Activated T-cell treated with anti-CD3 and anti-CD28 coated beads, Interleukin-2, amount 50 U/mL, for 48 hours (primary cell): ENCODE results near the gene CAPN1.
"Not testable (repeated sequence)": the region's sequence is repeated elsewhere in the genome, so short reads cannot be mapped to it uniquely, and the experiment has no call there.

Experiments used
- DNase-seq, 2 experiments: peaks; one replicate each; pipeline ENCODE4 v3.0.0-alpha.2; 2020

CAPN1 gene

DNA sequence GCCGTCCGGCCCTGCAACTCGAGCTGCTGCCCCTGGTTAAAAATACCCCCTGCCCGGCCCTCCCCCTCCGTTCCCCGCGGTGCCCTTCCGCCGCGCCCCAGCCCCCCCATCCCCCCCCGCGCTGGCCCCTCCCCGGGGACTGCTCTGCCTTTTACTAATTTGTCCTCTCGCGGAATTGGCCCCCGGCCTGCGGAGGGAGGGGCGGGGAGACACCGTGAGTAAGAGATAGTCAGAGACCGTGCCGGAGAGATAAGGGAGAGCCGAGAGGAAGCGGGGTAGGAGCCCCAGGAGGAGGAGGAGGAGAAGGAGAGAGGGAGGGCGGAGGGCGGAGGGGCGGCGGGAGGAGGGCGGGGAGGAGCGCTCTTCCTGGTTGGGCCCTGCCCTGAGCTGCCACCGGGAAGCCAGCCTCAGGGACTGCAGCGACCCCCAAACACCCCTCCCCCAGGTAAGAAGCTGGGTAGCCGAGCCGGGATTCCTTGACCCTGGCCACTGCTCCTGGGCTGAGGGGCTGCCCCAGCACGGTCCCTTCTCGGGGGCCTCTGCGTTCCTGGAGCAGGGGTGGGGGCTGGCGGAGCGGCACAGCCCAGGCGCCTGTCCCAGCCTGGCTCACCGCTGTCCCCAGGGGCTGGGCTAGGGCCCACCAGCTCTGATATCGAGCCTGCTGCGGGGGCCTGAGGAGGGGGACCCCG lies at the start of gene CAPN1:
TSS of gene CAPN1 (plus strand) at position 360 of the 689 bp plus-strand sequence. CDS start 774 bp downstream, outside the sequence.
- DNase-seq, result peak; percentile 86 to 87

DNA sequence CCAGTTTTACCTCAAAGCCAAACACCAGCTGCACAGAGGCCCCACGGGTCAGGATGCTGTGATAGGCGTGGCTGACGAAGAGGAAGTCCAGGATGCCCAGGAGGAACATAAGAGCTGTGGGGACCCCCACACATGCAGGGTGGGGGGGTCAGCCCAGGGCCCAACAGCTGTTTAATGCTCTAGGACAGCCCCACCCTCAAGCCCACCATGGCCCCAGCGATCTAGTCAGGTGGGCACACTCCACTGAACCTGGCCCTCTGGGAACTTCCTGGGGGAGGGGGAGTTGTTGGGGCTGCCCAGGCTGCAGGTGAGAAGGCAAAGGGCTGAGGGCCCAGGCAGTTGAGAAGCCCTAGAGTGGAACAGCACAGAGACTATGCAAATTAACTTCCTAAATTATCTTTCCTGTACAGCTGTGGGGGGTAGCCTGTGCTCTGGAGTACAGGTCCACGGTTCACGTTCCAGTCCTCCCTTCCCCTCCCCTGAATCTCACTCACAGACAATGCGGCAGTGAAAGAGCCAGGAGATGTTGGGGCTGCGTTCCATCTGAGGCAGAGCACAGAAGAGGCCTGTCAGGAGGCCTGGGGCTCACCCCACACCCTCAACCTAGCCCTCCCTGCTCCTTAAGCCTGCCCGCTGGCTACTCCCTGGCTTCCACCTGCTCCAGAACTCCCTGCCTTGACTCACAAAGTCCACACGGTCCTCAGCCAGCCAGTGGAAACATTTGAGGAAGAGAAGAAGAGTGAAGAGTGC lies 49.3 kb upstream of the CAPN1 start:
- no peak for DNase-seq

DNA sequence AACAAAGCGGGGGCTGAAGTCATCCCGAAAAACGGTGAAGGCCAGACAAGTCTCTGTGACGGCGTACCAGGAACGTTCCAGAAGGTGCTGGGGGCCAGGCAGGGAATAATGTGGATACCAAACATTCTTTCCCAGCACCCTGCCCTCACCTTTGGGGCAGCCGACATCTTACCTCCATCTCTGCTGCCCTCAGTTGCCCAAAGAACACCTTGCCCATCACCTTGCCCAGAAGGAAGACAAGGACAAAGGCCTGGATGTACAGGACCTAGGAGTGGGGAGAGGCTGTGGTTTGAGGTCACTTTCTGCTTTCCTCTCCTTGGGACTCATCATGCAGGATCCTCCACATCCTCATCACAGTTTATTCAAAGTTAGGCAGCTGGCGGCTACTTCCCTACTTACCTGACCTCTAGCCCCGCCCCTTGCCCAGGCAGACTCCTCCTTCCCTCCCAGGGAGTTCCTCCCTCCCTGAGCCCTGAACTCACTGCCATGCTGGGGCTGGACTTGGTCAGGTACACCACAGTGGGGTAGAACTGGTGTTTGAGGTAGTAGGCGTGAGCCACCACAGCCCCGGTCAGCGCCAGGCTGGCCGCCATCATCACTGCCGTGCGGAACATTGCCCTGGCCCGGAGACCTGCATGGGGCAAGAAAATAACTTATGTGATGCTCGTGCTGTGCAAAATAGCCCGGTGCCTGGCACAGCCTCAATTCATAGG lies 48.6 kb upstream of the CAPN1 start:
- peak; percentile 77 to 80 for DNase-seq

DNA sequence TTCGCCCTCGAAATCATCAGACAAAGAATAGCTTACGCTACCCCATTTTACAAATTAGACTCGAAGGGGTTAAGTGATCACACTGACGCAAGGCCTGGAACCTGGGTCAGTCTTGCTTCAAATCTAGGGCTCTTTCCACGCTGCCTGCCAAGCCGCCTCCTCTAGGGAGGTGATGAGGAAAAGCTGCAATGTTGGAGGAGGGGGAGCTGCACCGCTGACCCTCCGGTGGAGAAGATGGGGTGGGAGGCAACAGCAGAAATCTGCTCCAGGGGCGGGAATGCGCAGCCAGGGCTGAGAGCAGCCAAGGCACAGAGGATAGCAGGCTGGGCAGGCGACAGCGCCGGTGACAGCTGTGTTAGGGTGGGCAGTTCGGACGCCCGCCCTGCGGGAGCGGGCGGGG lies 48.0 kb upstream of the CAPN1 start:
- DNase-seq, result no peak

DNA sequence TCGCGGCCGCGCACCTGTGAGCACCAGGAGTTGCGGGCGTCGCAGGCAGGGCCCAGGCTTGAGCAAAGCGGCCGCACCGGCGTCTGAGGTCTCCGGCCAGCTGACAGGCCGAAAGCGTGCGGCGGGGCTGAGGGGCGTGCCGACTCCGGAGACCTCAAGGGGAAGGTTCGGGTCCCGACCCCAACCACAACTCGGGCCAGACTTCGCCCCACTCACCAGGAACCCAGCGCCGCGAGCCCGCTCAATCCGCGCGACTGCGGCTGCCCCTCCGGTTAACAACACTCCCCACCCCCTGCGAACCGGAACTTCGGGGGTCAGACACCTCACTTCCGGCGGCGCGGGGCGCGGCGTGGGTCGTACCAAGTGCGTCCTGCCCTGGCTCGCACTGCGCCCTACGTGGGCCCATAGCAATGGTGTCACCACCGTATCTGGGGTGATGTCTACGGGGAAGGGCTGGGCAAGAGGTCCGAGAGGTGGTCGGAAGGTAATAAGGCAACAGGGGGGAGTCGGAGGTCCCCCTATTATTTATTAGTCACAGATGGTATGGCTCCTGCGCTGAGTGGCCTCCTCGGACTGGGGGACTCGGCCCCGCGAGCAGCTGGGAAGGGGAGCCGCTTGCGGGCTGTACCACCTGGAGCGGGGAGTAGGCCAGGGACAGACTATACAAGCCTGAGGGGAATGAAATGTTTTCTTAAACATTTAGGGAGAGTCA lies 47.3 kb upstream of the CAPN1 start, which contains the start of gene SYVN1:
TSS of gene SYVN1 (minus strand) at position 280 of the 712 bp plus-strand sequence. CDS start 918 bp downstream, outside the sequence.
- DNase-seq, result peak; percentile 95 to 96

DNA sequence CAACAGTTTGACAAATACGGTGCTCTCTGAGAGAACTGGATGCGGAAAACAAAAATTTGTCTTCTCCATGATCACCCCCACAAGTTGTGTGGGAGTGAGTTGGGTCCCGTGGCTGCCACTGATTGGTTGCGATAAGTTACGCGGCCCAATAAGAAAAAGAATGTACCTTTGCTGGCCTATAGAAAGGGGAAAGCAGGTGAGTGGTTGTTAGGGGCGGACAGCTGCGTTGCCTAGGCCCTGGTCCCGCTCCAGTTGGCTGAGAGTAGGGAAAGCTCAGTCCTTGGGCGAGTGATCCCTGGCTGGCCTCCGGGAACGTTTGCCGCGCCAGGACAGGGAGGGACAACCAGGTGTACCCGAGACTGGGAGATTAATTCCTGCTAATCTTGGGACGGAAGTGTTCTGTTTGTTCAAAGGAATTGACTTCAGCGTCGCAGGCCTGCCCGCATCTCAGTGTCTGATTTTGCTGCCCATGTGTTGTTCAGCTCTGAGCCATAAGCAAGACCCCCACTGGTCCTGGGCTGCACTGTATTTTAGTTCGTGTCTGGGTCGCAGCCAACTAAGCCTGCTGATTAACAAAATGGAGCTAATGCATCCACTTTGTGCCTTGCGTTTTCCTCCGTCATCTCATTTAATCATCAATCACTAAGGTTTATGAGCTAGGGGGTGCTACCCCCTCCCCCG lies 46.6 kb upstream of the CAPN1 start:
- DNase-seq, result peak; percentile 78 to 84

DNA sequence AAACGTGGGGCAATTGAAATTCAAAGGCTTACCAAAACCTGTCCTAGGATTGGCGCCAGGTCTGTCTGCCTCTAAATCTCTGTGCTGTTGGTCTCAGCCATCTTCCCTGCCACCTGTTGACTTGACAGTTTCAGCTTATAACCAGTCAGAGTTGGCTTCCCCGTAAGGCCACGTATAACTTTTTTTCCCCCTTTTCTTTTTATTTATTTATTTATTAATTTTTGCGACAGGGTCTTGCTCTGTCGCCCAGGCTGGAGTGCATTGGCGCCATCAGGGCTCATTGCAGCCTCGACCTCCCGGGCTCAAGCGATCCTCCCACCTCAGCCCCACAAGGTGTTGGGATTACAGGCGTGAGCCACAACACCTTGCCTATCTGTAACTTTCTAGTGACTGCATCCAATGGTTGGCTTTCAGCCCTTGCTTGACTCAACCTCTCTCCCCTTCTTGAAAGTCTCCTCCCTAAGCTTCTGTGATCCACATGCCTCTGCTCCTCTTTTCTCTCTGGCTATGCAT lies 46.0 kb upstream of the CAPN1 start:
- no peak for DNase-seq

DNA sequence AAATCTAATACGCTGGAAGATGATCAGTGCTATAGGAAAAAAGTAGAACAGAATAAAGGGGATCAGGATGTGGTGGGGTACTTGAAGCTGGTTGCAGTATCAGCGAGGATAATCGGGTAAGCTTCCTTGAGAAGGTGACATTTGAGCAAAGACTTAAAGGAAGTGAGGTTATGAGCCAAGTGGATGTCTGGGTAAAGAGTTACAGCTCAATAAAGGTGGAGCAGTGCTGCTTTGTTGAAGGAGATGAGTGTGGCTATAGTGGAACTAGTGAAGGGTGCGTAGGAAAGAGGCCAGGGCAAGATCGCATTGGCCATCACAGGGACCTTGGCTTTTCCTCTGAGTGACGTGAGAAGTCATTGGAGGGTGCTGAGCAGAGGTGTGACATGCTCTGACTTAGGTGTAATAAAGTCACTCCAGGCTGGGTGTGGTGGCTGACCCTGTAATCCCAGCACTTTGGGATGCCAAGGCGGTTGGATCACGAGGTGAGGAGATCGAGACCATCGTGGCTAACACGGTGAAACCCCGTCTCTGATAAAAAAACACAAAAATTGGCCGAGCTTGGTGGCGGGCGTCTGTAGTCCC lies 45.1 kb upstream of the CAPN1 start:
- no peak for DNase-seq

DNA sequence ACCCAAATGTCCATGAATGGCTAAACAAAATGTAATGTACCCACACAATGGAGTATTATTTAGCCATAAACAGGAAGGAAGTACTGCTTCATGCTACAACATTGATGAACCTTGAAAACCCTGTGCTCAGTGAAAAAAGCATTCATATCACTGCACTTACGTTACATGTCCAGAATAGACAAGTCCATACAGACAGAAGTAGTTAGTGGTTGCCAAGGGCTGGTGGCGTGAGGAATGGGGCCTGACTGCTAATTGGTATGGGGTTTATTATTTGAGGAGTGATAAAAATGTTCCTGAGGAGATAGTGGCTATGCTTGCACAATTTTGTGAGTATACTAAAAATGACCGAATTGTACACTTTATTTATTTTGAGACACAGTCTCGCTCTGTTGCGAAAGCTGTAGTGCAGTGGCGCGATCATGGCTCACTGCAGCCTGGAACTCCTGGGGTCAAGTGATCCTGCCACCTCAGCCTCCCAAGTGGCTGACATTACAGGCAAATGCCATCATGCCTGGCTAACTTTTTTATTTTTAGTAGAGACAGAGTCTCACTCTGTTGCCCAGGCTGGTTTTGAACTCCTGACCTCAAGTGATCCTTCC lies 39.7 kb upstream of the CAPN1 start:
- DNase-seq, result no peak

DNA sequence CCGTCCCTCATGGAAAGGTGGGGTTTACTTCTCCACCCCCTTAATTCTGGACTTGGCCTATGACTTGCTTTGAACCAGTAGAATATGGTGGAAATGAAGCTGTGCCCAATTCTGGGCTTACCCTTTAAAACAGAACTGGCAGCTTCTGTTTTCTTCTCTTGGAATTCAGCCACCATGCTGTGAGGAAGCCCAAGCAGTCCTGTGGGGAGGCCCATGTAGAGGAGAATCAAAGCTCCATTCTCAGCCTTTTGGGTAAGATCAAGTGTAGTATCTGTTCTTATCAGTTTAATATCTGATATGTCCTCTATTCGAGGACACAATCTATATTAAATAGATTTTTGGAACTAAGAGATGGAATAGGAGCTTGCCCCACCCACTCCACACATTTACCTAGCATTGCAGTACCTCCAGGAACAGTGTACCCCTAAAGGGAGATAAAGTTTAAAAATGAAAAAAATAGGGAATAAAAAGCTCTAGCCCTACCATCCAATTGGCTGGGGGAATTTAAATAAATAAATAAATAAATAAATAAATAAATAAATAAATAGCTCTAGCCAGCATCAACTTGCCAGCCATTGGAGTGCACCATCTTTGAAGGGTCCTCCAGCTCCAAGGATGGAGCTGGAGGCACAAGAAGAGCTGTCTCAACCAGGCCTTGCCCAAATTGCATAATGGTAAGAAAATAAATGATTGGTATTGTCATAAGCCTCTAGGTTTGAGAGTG lies 34.2 kb upstream of the CAPN1 start:
- no peak for DNase-seq

DNA sequence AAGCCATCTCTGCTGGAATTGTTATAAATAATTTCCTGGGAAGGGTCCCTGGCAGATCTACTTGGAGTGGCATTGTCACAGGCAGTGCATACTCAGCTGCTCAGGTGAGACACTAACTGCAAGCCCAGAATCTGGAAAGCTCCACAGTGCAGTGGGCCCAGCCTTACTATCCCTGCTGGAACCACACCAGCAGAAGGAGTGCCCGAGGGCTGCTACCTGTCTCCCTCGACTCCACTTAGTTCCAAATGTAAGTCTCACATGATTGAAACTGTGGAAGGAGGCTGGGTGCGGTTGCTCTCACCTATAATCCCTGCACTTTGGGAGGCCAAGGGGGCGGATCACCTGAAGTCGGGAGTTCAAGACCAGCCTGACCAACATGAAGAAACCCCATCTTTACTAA lies 33.1 kb upstream of the CAPN1 start:
- no peak for DNase-seq

DNA sequence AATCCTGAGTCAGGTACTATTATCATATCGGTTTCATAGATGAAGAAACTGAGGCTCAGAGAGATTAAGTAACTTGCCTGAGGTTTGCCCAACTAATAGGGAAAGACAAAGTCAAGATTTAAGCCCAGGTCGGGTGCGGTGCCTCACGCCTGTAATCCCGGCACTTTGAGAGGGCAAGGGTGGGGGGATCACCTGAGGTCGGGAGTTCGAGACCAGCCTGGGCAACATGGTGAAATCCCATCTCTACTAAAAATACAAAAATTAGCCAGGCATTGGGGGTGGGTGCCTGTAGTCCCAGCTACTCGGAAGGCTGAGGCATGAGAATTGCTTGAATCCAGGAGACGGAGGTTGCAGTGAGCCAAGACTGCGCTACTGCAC lies 31.6 kb upstream of the CAPN1 start:
- not testable (repeated sequence) for DNase-seq

DNA sequence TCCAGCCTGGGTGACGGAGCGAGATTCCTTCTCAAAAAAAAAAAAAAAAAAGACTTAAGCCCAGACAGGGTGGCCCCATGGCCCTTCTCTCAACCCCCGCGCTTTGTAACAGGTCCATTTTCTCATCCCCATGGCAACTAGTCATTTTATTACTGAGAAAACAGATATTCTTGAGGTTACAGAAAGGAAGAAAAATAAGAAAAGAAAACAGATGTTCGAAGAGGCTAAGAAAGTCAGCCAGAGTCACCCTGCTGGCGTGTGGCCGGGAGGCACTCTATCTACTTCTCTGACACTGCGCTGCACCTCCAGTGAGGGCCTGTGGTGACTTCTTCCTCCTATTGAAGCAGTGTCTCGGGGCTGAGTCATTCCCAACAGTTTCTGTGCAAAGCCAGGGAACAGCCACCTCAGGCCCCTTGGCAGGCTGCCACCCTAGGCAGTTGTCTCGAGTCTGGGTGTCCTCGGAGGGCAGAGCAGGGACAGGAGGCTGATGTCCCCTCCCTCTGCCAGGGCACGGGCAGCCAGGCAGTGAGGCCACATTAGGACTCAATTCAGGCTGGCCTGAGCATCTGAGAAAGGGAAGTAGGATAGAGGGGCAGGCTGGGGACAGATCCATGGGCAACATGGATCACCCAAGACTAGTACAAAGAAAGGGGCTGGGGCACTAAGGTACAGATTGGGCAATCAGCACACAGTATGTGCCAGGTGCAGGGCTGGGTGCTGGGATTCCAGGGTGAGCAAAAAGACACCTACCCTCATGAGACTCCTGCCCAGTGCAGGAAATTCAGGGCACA lies 31.0 kb upstream of the CAPN1 start:
- peak; percentile 58 to 67 for DNase-seq

DNA sequence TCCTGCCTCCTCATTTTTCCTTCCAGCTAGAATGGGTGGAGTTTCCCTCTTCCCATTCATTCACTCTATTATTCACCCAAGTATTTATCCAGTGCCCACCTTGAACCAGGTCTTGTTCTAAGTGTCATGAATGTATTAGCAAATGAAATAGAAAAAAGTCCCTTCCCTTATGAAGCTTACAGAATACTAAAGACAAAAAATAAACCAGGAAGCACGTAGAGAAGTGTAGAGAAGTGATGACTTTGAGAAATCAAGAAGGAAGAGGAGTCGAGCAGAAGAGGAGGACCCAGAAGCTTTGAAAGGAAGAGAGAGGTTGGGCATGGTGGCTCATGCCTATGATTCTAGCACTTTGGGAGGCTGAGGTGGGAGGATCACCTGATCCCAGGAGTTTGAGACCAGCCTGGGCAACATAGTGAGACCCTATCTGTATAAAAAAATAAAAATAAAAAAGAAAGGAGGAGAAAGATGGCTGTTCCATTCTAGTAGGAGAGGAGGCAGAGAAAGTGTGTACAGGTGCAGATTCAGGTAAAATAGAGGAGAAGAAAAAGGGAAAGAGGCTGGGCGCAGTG lies 30.3 kb upstream of the CAPN1 start:
- DNase-seq, result no peak

DNA sequence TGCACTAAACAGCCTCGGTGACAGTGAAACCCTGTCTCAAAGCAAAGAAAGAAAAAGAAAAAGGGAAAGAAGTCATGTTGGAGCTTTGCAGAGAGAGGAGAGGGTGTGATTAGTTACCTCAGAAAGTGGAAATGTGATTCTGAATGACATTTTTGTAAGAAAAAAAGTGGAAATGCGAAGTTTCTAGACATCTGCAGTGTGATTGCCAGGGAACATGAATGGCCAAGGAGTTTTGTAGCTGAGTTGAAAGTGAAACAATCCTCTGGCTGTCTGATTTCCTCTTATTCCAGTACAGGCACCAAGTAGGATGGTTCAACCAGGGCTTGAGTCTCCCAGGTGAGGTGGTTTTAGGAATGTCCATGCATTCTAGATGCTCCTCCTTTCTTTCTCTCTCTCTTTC lies 29.6 kb upstream of the CAPN1 start:
- DNase-seq, result no peak

DNA sequence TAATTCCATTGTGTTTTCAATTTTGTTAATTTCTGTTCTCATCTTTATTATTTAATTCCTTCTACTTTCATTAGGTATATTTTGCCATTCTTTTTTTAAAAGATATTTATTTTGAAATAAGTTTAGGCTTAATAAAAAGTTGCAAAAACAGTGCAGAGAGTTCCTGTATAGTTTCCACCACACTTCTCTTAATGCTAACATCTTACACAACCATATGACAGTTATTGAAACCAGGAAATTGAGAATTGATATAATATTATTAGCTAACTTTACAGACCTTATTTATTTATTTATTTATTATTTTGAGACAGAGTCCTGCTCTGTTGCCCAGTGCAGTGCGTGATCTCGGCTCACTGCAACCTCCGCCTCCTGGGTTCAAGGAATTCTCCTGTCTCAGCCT lies 25.5 kb upstream of the CAPN1 start:
- no peak for DNase-seq

DNA sequence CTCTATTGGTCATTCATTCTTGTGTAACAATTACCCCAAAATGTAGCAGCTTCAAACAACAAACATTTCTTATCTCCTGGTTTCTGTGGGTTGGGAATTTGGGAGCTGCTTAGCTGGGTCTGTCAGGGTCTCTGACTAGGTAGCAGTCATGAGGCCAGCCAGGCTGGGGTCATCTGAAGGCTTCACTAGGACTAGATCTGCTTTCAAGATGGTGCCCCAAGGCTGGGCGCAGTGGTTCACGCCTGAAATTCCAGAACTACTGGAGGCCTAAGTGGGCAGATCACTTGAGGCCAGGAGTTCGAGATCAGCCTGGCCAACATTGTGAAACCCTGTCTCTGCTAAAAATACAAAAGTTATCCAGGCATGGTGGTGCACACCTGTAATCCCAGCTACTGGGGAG lies 24.8 kb upstream of the CAPN1 start:
- no peak for DNase-seq

DNA sequence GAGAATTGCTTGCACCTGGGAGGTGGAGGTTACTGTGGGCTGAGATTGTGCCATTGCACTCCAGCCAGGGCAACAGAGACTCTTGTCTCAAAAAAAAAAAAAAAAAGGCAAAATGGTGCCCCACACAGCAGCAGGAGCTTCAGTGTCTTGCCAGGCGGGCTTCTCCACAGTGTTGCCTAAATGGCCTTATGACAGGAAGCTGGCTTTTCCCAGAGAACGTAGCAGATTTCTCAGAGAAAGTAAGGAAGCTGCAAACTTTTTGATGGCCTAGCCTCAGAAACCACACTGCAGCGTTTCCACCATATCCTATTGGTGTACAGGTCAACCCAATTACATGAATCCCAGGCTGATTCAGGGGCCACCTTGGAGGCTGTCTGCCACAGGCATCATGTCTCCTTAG lies 24.4 kb upstream of the CAPN1 start:
- DNase-seq, result no peak

DNA sequence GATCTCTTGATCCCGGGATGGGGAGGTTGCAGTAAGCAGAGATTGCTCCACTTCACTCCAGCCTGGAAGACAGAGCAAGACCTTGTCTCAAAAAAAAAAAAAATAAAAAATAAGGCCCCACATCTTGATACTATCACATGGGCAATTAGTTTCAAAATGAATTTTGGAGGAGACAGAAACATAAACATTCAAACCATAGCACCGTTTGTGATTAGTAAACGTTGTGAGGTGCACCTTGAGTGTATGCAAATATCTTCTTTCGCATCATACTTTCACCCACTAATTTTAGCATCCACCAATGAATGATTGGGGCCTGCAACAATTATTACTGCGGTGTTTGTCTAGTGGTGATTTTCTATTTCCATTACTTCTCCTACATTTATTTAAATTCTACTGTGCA lies 22.7 kb upstream of the CAPN1 start:
- DNase-seq, result no peak

DNA sequence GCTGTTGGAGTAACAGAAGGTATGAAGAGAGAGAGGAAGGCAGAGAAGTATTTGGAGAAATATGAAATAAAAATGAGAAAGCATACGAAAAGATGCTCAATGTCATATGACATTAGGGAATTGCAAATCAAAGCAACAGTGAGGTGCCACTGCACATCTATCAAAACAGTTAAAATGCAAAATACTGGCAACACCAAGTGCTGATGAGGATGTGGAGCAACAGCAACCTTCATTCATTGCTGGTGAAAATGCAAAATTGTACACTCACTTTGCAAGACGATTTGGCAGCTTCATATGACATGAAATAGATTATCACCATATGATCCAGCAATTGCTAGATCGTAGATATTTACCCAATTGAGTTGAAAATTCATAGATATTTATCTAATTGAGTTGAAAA lies 21.1 kb upstream of the CAPN1 start:
- DNase-seq, result no peak
